Fibroblast of lung (primary cell): ENCODE results near the gene NCOA1. TPM values are rescaled to one million over a fixed set of nuclear protein-coding genes. Genes with fewer than 3 reads are reported as not detected.

Experiments
- DNase-seq, 2 donors: peaks; one replicate each; pipeline versions ENCODE4 v3.0.0 to v3.0.0-alpha.2; 2010; ENCODE audit warnings: low read depth in 2 of 2
- H2AFZ ChIP-seq: 2 replicates; pipeline ENCODE4 v1.5.1; 2012; ENCODE audit warnings: low read length, control low read depth, inconsistent platforms
- H3K27ac ChIP-seq: 2 replicates; pipeline ENCODE4 v1.5.1; 2011; ENCODE audit warnings: low read length, control low read depth; ENCODE audit not compliant: insufficient read depth
- H3K27me3 ChIP-seq: 2 replicates; pipeline ENCODE4 v1.5.1; 2011; ENCODE audit warnings: mild to moderate bottlenecking, low read length; ENCODE audit not compliant: control insufficient read depth, insufficient read depth
- H3K36me3 ChIP-seq: 2 replicates; pipeline ENCODE4 v1.5.1; 2011; ENCODE audit warnings: low read length; ENCODE audit not compliant: control insufficient read depth, insufficient read depth
- H3K4me1 ChIP-seq: 2 replicates; pipeline ENCODE4 v1.5.1; 2011; ENCODE audit warnings: low read length; ENCODE audit not compliant: control insufficient read depth, insufficient read depth; ENCODE audit errors: extremely low read depth
- H3K4me2 ChIP-seq: 2 replicates; pipeline ENCODE4 v1.5.1; 2011; ENCODE audit warnings: low read length, control low read depth; ENCODE audit not compliant: insufficient read depth; ENCODE audit errors: extremely low read depth
- H3K4me3 ChIP-seq, 4 experiments: fragments of 200-600 bp in 1 of 4; sonication (generic) in 1 of 4; replicated peaks in 1 of 4; 2 replicates each; pipeline ENCODE4 v1.5.1; 2011 to 2016; ENCODE audit warnings: low read length in 4 of 4, low read depth in 3 of 4, mild to moderate bottlenecking in 3 of 4, control low read depth in 2 of 4, inconsistent platforms in 1 of 4, mixed read lengths in 1 of 4; ENCODE audit not compliant: insufficient read depth in 1 of 4; ENCODE audit errors: control extremely low read depth in 1 of 4
- H3K79me2 ChIP-seq: 2 replicates; pipeline ENCODE4 v1.5.1; 2012; ENCODE audit warnings: mild to moderate bottlenecking, low read length, inconsistent platforms; ENCODE audit not compliant: control insufficient read depth, insufficient read depth
- H3K9ac ChIP-seq: 2 replicates; pipeline ENCODE4 v1.5.1; 2011; ENCODE audit warnings: mild to moderate bottlenecking, low read length, control low read depth; ENCODE audit not compliant: insufficient read depth
- H3K9me3 ChIP-seq: 2 replicates; pipeline ENCODE4 v1.5.1; 2012; ENCODE audit warnings: low read depth, low read length; ENCODE audit not compliant: control insufficient read depth, insufficient read depth
- H4K20me1 ChIP-seq: 2 replicates; pipeline ENCODE4 v1.5.1; 2011; ENCODE audit warnings: low read length; ENCODE audit not compliant: control insufficient read depth, insufficient read depth; ENCODE audit errors: extremely low read depth
- CTCF ChIP-seq, 2 donors: IDR thresholded peaks in 1 of 2; conservative IDR thresholded peaks in 1 of 2; 1 replicate in 1 of 2; 2 replicates in 1 of 2; pipeline ENCODE4 v1.5.1; 2011 to 2012; ENCODE audit warnings: low read length in 2 of 2, control low read depth in 1 of 2, inconsistent platforms in 1 of 2, low read depth in 1 of 2, mild to moderate bottlenecking in 1 of 2
- EZH2 ChIP-seq: IDR thresholded peaks from 2 replicates; pipeline ENCODE4 v1.5.1; 2012; ENCODE audit warnings: low read length, control low read depth, mild to moderate bottlenecking; ENCODE audit errors: missing control alignments
- polyA plus RNA-seq, 2 donors: library from polyadenylated mRNA; depleted of rRNA in 1 of 2; stranded (reverse) in 1 of 2; unstranded in 1 of 2; fragments of >200 nt; gene quantifications; 2 replicates each; pipeline ENCODE4 v1.2.1, GENCODE V29; 2011 to 2012; ENCODE audit warnings: missing spikeins in 1 of 2
- total RNA-seq: library from RNA; depleted of rRNA; stranded (reverse); fragments of >200 nt; gene quantifications from 2 replicates; pipeline ENCODE4 v1.2.1, GENCODE V29; 2014

Gene NCOA1
- total and polyA plus RNA-seq, 2 donors (not counting 1 experiment from before 2014, with no cell fraction given), result 15.5 to 19.8 TPM

- Histone ChIP-seq H3K4me3 (no peak overlapping the region), H3K27ac (no peak overlapping the region), H3K79me2 (no peaks in the 10 kb centered on the region), H3K9me3 (no peaks in the 10 kb centered on the region), H3K9ac (no peak overlapping the region), H3K27me3 (no peaks in the 10 kb centered on the region), H3K36me3 (no peaks in the 10 kb centered on the region), H3K4me2 (no peak overlapping the region), H2AFZ (no peak overlapping the region), H4K20me1 (no peaks in the 10 kb centered on the region), H3K4me1 (no peaks in the 10 kb centered on the region)
- TF ChIP-seq EZH2 (no peak), CTCF (conservative IDR thresholded peaks at IDR 0.05 in 1 of 2, IDR thresholded peaks at IDR 0.05 in 1 of 2; ENCODE audit: low read depth in 1 of 2, low read length in 2 of 2) (no peak)
- DNase-seq, result no peak
Measured at GRCh38 chr2:24571828-24572442, 80.9 kb downstream of the NCOA1 start.

GRCh38 chr2:24576146-24576545 is 85.1 kb downstream of the NCOA1 start:
- TF ChIP-seq EZH2, result no peak
- TF ChIP-seq CTCF (conservative IDR thresholded peaks at IDR 0.05 in 1 of 2, IDR thresholded peaks at IDR 0.05 in 1 of 2; ENCODE audit: low read depth in 1 of 2, low read length in 2 of 2), result no peak
- H3K4me3 ChIP-seq, result no peak overlapping the region
- H3K36me3 ChIP-seq, result no peaks in the 10 kb centered on the region
- peaks cover 1% of the 10 kb centered on the region for H4K20me1 ChIP-seq
- no peak overlapping the region for H3K4me2 ChIP-seq
- no peaks in the 10 kb centered on the region for H3K27me3 ChIP-seq
- no peaks in the 10 kb centered on the region for H3K9me3 ChIP-seq
- no peaks in the 10 kb centered on the region for H3K79me2 ChIP-seq
- no peak for DNase-seq
- H3K9ac ChIP-seq, result no peak overlapping the region
- no peaks in the 10 kb centered on the region for H3K4me1 ChIP-seq
- no peak overlapping the region for H2AFZ ChIP-seq
- no peak overlapping the region for H3K27ac ChIP-seq

GRCh38 chr2:24576617-24577016 is 85.6 kb downstream of the NCOA1 start:
- Histone ChIP-seq H3K4me2 (no peak overlapping the region), H3K27ac (no peak overlapping the region), H2AFZ (no peak overlapping the region), H3K4me3 (no peak overlapping the region), H3K4me1 (no peaks in the 10 kb centered on the region), H3K27me3 (no peaks in the 10 kb centered on the region), H3K79me2 (no peaks in the 10 kb centered on the region), H3K9ac (no peak overlapping the region), H3K36me3 (no peaks in the 10 kb centered on the region), H3K9me3 (no peaks in the 10 kb centered on the region), H4K20me1 (peaks cover 1% of the 10 kb centered on the region)
- no peak for TF ChIP-seq EZH2
- TF ChIP-seq CTCF (conservative IDR thresholded peaks at IDR 0.05 in 1 of 2, IDR thresholded peaks at IDR 0.05 in 1 of 2; ENCODE audit: low read depth in 1 of 2, low read length in 2 of 2), result no peak
- DNase-seq, result no peak
